GM23248 (cell line): ENCODE data around the gene ANKRD52. TPM values are rescaled to one million over a fixed set of nuclear protein-coding genes. Genes with fewer than 3 reads are reported as not detected.

ENCODE experiments used
- DNase-seq: peaks from one replicate; pipeline ENCODE4 v3.0.0-alpha.2; 2015
- H2AFZ ChIP-seq: fragments of 200-600 bp; sonication (generic); 2 replicates; pipeline ENCODE4 v1.6.1; 2016; ENCODE audit warnings: antibody characterized with exemption
- H3F3A ChIP-seq: fragments of 200-600 bp; sonication (generic); 2 replicates; pipeline ENCODE4 v1.6.1; 2016; ENCODE audit warnings: mild to moderate bottlenecking, antibody characterized with exemption, mixed run types; ENCODE audit not compliant: insufficient read depth
- H3K27ac ChIP-seq: fragments of 200-600 bp; sonication (generic); 2 replicates; pipeline ENCODE4 v1.5.1; 2016; ENCODE audit warnings: mild to moderate bottlenecking
- H3K27me3 ChIP-seq: fragments of 200-600 bp; sonication (generic); replicated peaks from 2 replicates; pipeline ENCODE4 v1.6.1; 2016; ENCODE audit warnings: mild to moderate bottlenecking; ENCODE audit not compliant: insufficient read depth
- H3K36me3 ChIP-seq: fragments of 200-600 bp; sonication (generic); 2 replicates; pipeline ENCODE4 v1.6.1; 2016; ENCODE audit warnings: low read depth, mild to moderate bottlenecking
- H3K4me1 ChIP-seq: fragments of 200-600 bp; sonication (generic); 2 replicates; pipeline ENCODE4 v1.6.1; 2016; ENCODE audit warnings: mild to moderate bottlenecking; ENCODE audit not compliant: insufficient read depth
- H3K4me2 ChIP-seq: fragments of 200-600 bp; sonication (generic); one replicate; pipeline ENCODE4 v1.6.1; 2016; ENCODE audit warnings: mild to moderate bottlenecking; ENCODE audit not compliant: unreplicated experiment
- H3K4me3 ChIP-seq: fragments of 200-600 bp; sonication (generic); 2 replicates; pipeline ENCODE4 v1.5.1; 2016; ENCODE audit warnings: mild to moderate bottlenecking
- H3K79me2 ChIP-seq: fragments of 200-600 bp; sonication (generic); 2 replicates; pipeline ENCODE4 v1.6.1; 2016; ENCODE audit warnings: mild to moderate bottlenecking; ENCODE audit not compliant: insufficient read depth
- H3K9ac ChIP-seq: fragments of 200-600 bp; sonication (generic); 2 replicates; pipeline ENCODE4 v1.6.1; 2016; ENCODE audit warnings: mild to moderate bottlenecking
- H3K9me2 ChIP-seq: fragments of 200-600 bp; sonication (generic); 2 replicates; pipeline ENCODE4 v1.6.1; 2016; ENCODE audit warnings: mixed run types, mild to moderate bottlenecking, moderate library complexity; ENCODE audit not compliant: insufficient read depth
- H3K9me3 ChIP-seq: fragments of 200-600 bp; sonication (generic); one replicate; pipeline ENCODE4 v1.6.1; 2017; ENCODE audit warnings: low read depth
- H4K20me1 ChIP-seq: fragments of 200-600 bp; sonication (generic); 2 replicates; pipeline ENCODE4 v1.6.0; 2016; ENCODE audit not compliant: insufficient read depth
- EZH2 ChIP-seq: fragments of 200-600 bp; sonication (generic); IDR thresholded peaks from 2 replicates; pipeline ENCODE4 v1.6.1; 2018; ENCODE audit warnings: antibody characterized with exemption, mild to moderate bottlenecking; ENCODE audit not compliant: insufficient read depth, poor library complexity, severe bottlenecking
- EZH2phosphoT487 ChIP-seq: fragments of 200-600 bp; sonication (generic); IDR thresholded peaks from 2 replicates; pipeline ENCODE4 v1.6.1; 2018; ENCODE audit warnings: antibody characterized with exemption, moderate library complexity, mild to moderate bottlenecking, low read depth; ENCODE audit not compliant: insufficient read depth
- WGBS, 2 experiments: methylation state at CpG; one replicate each; pipeline ENCODE4 v1.1.6; 2015 to 2017; ENCODE audit warnings: low lambda C conversion rate in 2 of 2, low coverage in 1 of 2; ENCODE audit errors: missing lambda C conversion rate in 2 of 2; 5-methylcytosine and 5-hydroxymethylcytosine counted together
- in situ Hi-C: fragments of 300-500 bp; cut with MboI; formaldehyde crosslinking; loops from 2 replicates; pipeline ENCODE4 v1.15.0; 2020
- polyA plus RNA-seq: library from polyadenylated mRNA; unstranded; fragments of >200 nt; fragmentation: Nextera tagmentation; extraction: Ambion mirVana; gene quantifications from 2 replicates; pipeline ENCODE4 v1.2.1, GENCODE V29; 2016
- total RNA-seq: library from RNA; depleted of rRNA; stranded (reverse); fragments of >200 nt; shearing (Covaris generic); gene quantifications from 2 replicates; pipeline ENCODE4 v1.2.3, GENCODE V29; 2014

ANKRD52 gene
- total and polyA plus RNA-seq, 2 experiments from 2014 or later = 24.5 to 61.7 TPM

- no peak for DNase-seq
- no peaks in the 10 kb centered on the region for H3K9me3 ChIP-seq
- H3K27ac ChIP-seq = no peak overlapping the region
- no peak overlapping the region for H3K4me2 ChIP-seq
- in situ Hi-C loops = no loop called here
- H3K9ac ChIP-seq = no peak overlapping the region
- H3K36me3 ChIP-seq = peaks cover 69% of the 10 kb centered on the region
- H4K20me1 ChIP-seq = no peaks in the 10 kb centered on the region
- H3K4me1 ChIP-seq = peaks cover 17% of the 10 kb centered on the region
- H3F3A ChIP-seq = peaks cover 28% of the 10 kb centered on the region
- 98 to 100% methylated on average over 3 of the region's 3 CpGs for WGBS, 2 experiments
- no peak overlapping the region for H2AFZ ChIP-seq
- TF ChIP-seq EZH2 = no peak
- no peak for TF ChIP-seq EZH2phosphoT487
- H3K79me2 ChIP-seq = peaks cover 83% of the 10 kb centered on the region
- H3K4me3 ChIP-seq = no peak overlapping the region
- H3K27me3 ChIP-seq = no peaks in the 10 kb centered on the region
- H3K9me2 ChIP-seq = no peaks in the 10 kb centered on the region
Measured at GRCh38 chr12:56252649-56253048, 5.5 kb downstream of the ANKRD52 start.

GRCh38 chr12:56248711-56249110 is 9.5 kb downstream of the ANKRD52 start:
- no peak for TF ChIP-seq EZH2phosphoT487
- no peak for TF ChIP-seq EZH2
- WGBS, 2 experiments = 63 to 72% methylated on average over 6 to 8 of the region's 8 CpGs
- Histone ChIP-seq H3K4me2 (no peak overlapping the region), H3K9ac (no peak overlapping the region), H3K27me3 (no peaks in the 10 kb centered on the region), H3F3A (0 out of 2 replicates have a peak, but pooled peaks cover 6% of the 10 kb centered on the region), H3K79me2 (peaks cover 44% of the 10 kb centered on the region), H3K4me3 (no peak overlapping the region), H3K27ac (no peak overlapping the region), H3K9me3 (no peaks in the 10 kb centered on the region), H3K4me1 (0 out of 2 replicates have a peak, but pooled peaks cover 9% of the 10 kb centered on the region), H3K36me3 (peaks cover 72% of the 10 kb centered on the region), H2AFZ (no peak overlapping the region), H4K20me1 (no peaks in the 10 kb centered on the region), H3K9me2 (no peaks in the 10 kb centered on the region)
- DNase-seq = no peak
- in situ Hi-C loops = no loop called here

- WGBS, 2 experiments = 91 to 94% methylated on average over 16 of the region's 16 CpGs
- H3K27ac ChIP-seq = no peak overlapping the region
- TF ChIP-seq EZH2 (no peak), EZH2phosphoT487 (no peak)
- no peak overlapping the region for H3K9ac ChIP-seq
- H4K20me1 ChIP-seq = no peaks in the 10 kb centered on the region
- H3K9me2 ChIP-seq = no peaks in the 10 kb centered on the region
- no peaks in the 10 kb centered on the region for H3K9me3 ChIP-seq
- in situ Hi-C loops = no loop called here
- H3K79me2 ChIP-seq = peaks cover 36% of the 10 kb centered on the region
- no peak overlapping the region for H3K4me3 ChIP-seq
- no peaks in the 10 kb centered on the region for H3K27me3 ChIP-seq
- 0 out of 2 replicates have a peak, but pooled peaks cover 4% of the 10 kb centered on the region for H3F3A ChIP-seq
- H3K4me1 ChIP-seq = 0 out of 2 replicates have a peak, but pooled peaks cover 9% of the 10 kb centered on the region
- peaks cover 64% of the 10 kb centered on the region for H3K36me3 ChIP-seq
- DNase-seq = no peak
- no peak overlapping the region for H2AFZ ChIP-seq
- H3K4me2 ChIP-seq = no peak overlapping the region
Measured at GRCh38 chr12:56247923-56248322, 10.3 kb downstream of the ANKRD52 start.

GRCh38 chr12:56244494-56244893 is 13.7 kb downstream of the ANKRD52 start:
- H3K9me3 ChIP-seq = no peaks in the 10 kb centered on the region
- H3K4me3 ChIP-seq = no peak overlapping the region
- no peak overlapping the region for H3K27ac ChIP-seq
- H2AFZ ChIP-seq = no peak overlapping the region
- H3K36me3 ChIP-seq = peaks cover 52% of the 10 kb centered on the region
- no peaks in the 10 kb centered on the region for H3K9me2 ChIP-seq
- H3K9ac ChIP-seq = no peak overlapping the region
- 0 out of 2 replicates have a peak, but pooled peaks cover 9% of the 10 kb centered on the region for H3K4me1 ChIP-seq
- H4K20me1 ChIP-seq = no peaks in the 10 kb centered on the region
- H3K4me2 ChIP-seq = no peak overlapping the region
- H3F3A ChIP-seq = no peaks in the 10 kb centered on the region
- in situ Hi-C loops = no loop called here
- peaks cover 12% of the 10 kb centered on the region; the same call in 1 of the 2 replicates for H3K79me2 ChIP-seq
- no peak for DNase-seq
- TF ChIP-seq EZH2 (no peak), EZH2phosphoT487 (no peak)
- no peaks in the 10 kb centered on the region for H3K27me3 ChIP-seq
- 95 to 97% methylated on average over 14 of the region's 14 CpGs for WGBS, 2 experiments
